ENCODE measurements around the gene AOPEP.
"Not testable (repeated sequence)": the region's sequence is repeated elsewhere in the genome, so short reads cannot be mapped to it uniquely, and the experiment has no call there.

Gene AOPEP

GRCh38 chr9:94872083-94872833, 145.8 kb downstream of the AOPEP start:
- Mint-ChIP-seq H3K9me3 (peaks cover 5% of the 10 kb centered on the region), H3K4me1 (ENCODE audit: low read depth) (peaks cover 53% of the 10 kb centered on the region), H3K4me3 (no peak overlapping the region), H3K27me3 (no peaks in the 10 kb centered on the region), H3K36me3 (ENCODE audit: low read depth) (peaks cover 2% of the 10 kb centered on the region), H3K27ac (no peak overlapping the region)
- no peak for DNase-seq

- Mint-ChIP-seq H3K4me3 (no peak overlapping the region), H3K4me1 (ENCODE audit: low read depth) (peaks cover 57% of the 10 kb centered on the region), H3K36me3 (ENCODE audit: low read depth) (peaks cover 2% of the 10 kb centered on the region), H3K27me3 (no peaks in the 10 kb centered on the region), H3K9me3 (peaks cover 5% of the 10 kb centered on the region), H3K27ac (no peak overlapping the region)
- DNase-seq, result no peak
These were observed 146.5 kb downstream of the AOPEP start for GRCh38 chr9:94872891-94873511.

- no peak overlapping the region for H3K27ac Mint-ChIP-seq
- H3K27me3 Mint-ChIP-seq, result no peaks in the 10 kb centered on the region
- peaks cover 5% of the 10 kb centered on the region for H3K9me3 Mint-ChIP-seq
- H3K4me3 Mint-ChIP-seq, result no peak overlapping the region
- no peak for DNase-seq
- peaks cover 2% of the 10 kb centered on the region for H3K36me3 Mint-ChIP-seq (ENCODE audit: low read depth)
- peaks cover 64% of the 10 kb centered on the region for H3K4me1 Mint-ChIP-seq (ENCODE audit: low read depth)
These were observed 147.8 kb downstream of the AOPEP start for GRCh38 chr9:94874316-94874715.

- Mint-ChIP-seq H3K4me3 (no peak overlapping the region), H3K36me3 (ENCODE audit: low read depth) (peaks cover 2% of the 10 kb centered on the region), H3K9me3 (peaks cover 5% of the 10 kb centered on the region), H3K27ac (peak overlapping the region; percentile 39), H3K4me1 (ENCODE audit: low read depth) (peaks cover 58% of the 10 kb centered on the region), H3K27me3 (no peaks in the 10 kb centered on the region)
- no peak for DNase-seq
These were observed 149.0 kb downstream of the AOPEP start for GRCh38 chr9:94875300-94876020.

GRCh38 chr9:94878804-94879203, 152.3 kb downstream of the AOPEP start:
- peak overlapping the region; percentile 68 for H3K27ac Mint-ChIP-seq
- H3K36me3 Mint-ChIP-seq (ENCODE audit: low read depth); DNase-seq; H3K9me3 Mint-ChIP-seq; H3K27me3 Mint-ChIP-seq: not testable (repeated sequence)
- peak overlapping the region; percentile 15 for H3K4me3 Mint-ChIP-seq
- peaks cover 34% of the 10 kb centered on the region for H3K4me1 Mint-ChIP-seq (ENCODE audit: low read depth)

GRCh38 chr9:94879230-94879629, 152.7 kb downstream of the AOPEP start:
- peak overlapping the region; percentile 68 for H3K27ac Mint-ChIP-seq

GRCh38 chr9:94881023-94881422, 154.5 kb downstream of the AOPEP start:
- H3K9me3 Mint-ChIP-seq, result no peaks in the 10 kb centered on the region
- no peak for DNase-seq
- peaks cover 23% of the 10 kb centered on the region for H3K4me1 Mint-ChIP-seq (ENCODE audit: low read depth)
- H3K4me3 Mint-ChIP-seq, result no peak overlapping the region
- no peaks in the 10 kb centered on the region for H3K27me3 Mint-ChIP-seq
- peaks cover 2% of the 10 kb centered on the region for H3K36me3 Mint-ChIP-seq (ENCODE audit: low read depth)
- no peak overlapping the region for H3K27ac Mint-ChIP-seq

More at GRCh38 chr9:94879230-94879629, 152.7 kb downstream of the AOPEP start:
- DNase-seq, result no peak
- Mint-ChIP-seq H3K36me3 (ENCODE audit: low read depth) (peaks cover 4% of the 10 kb centered on the region), H3K4me1 (ENCODE audit: low read depth) (peaks cover 34% of the 10 kb centered on the region), H3K27me3 (no peaks in the 10 kb centered on the region), H3K9me3 (no peaks in the 10 kb centered on the region), H3K4me3 (peak overlapping the region; percentile 15)

- Mint-ChIP-seq H3K27ac (no peak overlapping the region), H3K9me3 (no peaks in the 10 kb centered on the region), H3K27me3 (no peaks in the 10 kb centered on the region), H3K4me1 (ENCODE audit: low read depth) (peaks cover 23% of the 10 kb centered on the region), H3K4me3 (no peak overlapping the region), H3K36me3 (ENCODE audit: low read depth) (peaks cover 2% of the 10 kb centered on the region)
- DNase-seq, result no peak
These were observed 155.0 kb downstream of the AOPEP start for GRCh38 chr9:94881454-94881853.

- DNase-seq, result no peak
- H3K4me3 Mint-ChIP-seq, result no peak overlapping the region
- H3K36me3 Mint-ChIP-seq (ENCODE audit: low read depth), result peaks cover 2% of the 10 kb centered on the region
- no peaks in the 10 kb centered on the region for H3K27me3 Mint-ChIP-seq
- H3K4me1 Mint-ChIP-seq (ENCODE audit: low read depth), result peaks cover 23% of the 10 kb centered on the region
- H3K27ac Mint-ChIP-seq, result no peak overlapping the region
- no peaks in the 10 kb centered on the region for H3K9me3 Mint-ChIP-seq
These were observed 155.4 kb downstream of the AOPEP start for GRCh38 chr9:94881940-94882339.

- Mint-ChIP-seq H3K4me1 (ENCODE audit: low read depth) (peaks cover 19% of the 10 kb centered on the region), H3K4me3 (no peak overlapping the region), H3K27ac (no peak overlapping the region), H3K9me3 (no peaks in the 10 kb centered on the region), H3K36me3 (ENCODE audit: low read depth) (peaks cover 2% of the 10 kb centered on the region), H3K27me3 (no peaks in the 10 kb centered on the region)
- no peak for DNase-seq
These were observed 156.6 kb downstream of the AOPEP start for GRCh38 chr9:94882966-94883641.

- Mint-ChIP-seq H3K4me1 (ENCODE audit: low read depth) (peaks cover 2% of the 10 kb centered on the region), H3K9me3 (peaks cover 7% of the 10 kb centered on the region), H3K27ac (no peak overlapping the region), H3K36me3 (ENCODE audit: low read depth) (peaks cover 14% of the 10 kb centered on the region), H3K4me3 (no peak overlapping the region), H3K27me3 (no peaks in the 10 kb centered on the region)
- DNase-seq, result no peak
These were observed 159.5 kb downstream of the AOPEP start for GRCh38 chr9:94885854-94886447.

- no peak for DNase-seq
- H3K27ac Mint-ChIP-seq, result no peak overlapping the region
- H3K9me3 Mint-ChIP-seq, result peaks cover 8% of the 10 kb centered on the region
- no peaks in the 10 kb centered on the region for H3K27me3 Mint-ChIP-seq
- peaks cover 16% of the 10 kb centered on the region for H3K36me3 Mint-ChIP-seq (ENCODE audit: low read depth)
- no peak overlapping the region for H3K4me3 Mint-ChIP-seq
- H3K4me1 Mint-ChIP-seq (ENCODE audit: low read depth), result peaks cover 2% of the 10 kb centered on the region
These were observed 161.2 kb downstream of the AOPEP start for GRCh38 chr9:94887721-94888120.

- Mint-ChIP-seq H3K9me3 (peaks cover 8% of the 10 kb centered on the region), H3K4me1 (ENCODE audit: low read depth) (peaks cover 2% of the 10 kb centered on the region), H3K27ac (no peak overlapping the region), H3K27me3 (no peaks in the 10 kb centered on the region), H3K36me3 (ENCODE audit: low read depth) (peaks cover 16% of the 10 kb centered on the region), H3K4me3 (no peak overlapping the region)
- no peak for DNase-seq
These were observed 162.3 kb downstream of the AOPEP start for GRCh38 chr9:94888775-94889174.

- Mint-ChIP-seq H3K4me1 (ENCODE audit: low read depth) (peaks cover 7% of the 10 kb centered on the region), H3K9me3 (peaks cover 8% of the 10 kb centered on the region), H3K36me3 (ENCODE audit: low read depth) (peaks cover 16% of the 10 kb centered on the region), H3K4me3 (no peak overlapping the region), H3K27me3 (no peaks in the 10 kb centered on the region), H3K27ac (no peak overlapping the region)
- no peak for DNase-seq
These were observed 163.1 kb downstream of the AOPEP start for GRCh38 chr9:94889628-94890027.
